Progenitor cell of endocrine pancreas (in vitro differentiated cells): ENCODE data around the gene TIMMDC1. TPM values are rescaled to one million over a fixed set of nuclear protein-coding genes. Genes with fewer than 3 reads are reported as not detected.

Experiments
- DNase-seq: peaks from one replicate; pipeline ENCODE4 v3.0.0; 2021; ENCODE audit warnings: low spot score; ENCODE audit not compliant: unreplicated experiment
- H3K27ac Mint-ChIP-seq: 2 replicates; pipeline ENCODE4 v1.8.0; 2021; ENCODE audit warnings: mild to moderate bottlenecking, moderate library complexity, mixed read lengths
- H3K27me3 Mint-ChIP-seq: 2 replicates; pipeline ENCODE4 v1.8.0; 2021; ENCODE audit warnings: mixed read lengths
- H3K36me3 Mint-ChIP-seq: 2 replicates; pipeline ENCODE4 v1.8.0; 2022; ENCODE audit warnings: mixed read lengths; ENCODE audit not compliant: insufficient read depth
- H3K4me1 Mint-ChIP-seq: 2 replicates; pipeline ENCODE4 v1.8.0; 2021; ENCODE audit warnings: low read depth, mixed read lengths
- H3K4me3 Mint-ChIP-seq: 2 replicates; pipeline ENCODE4 v1.8.0; 2021; ENCODE audit warnings: low read depth, mild to moderate bottlenecking, moderate library complexity, mixed read lengths
- H3K9me3 Mint-ChIP-seq: 2 replicates; pipeline ENCODE4 v1.8.0; 2021; ENCODE audit warnings: low read depth, mixed read lengths
- total RNA-seq: library from RNA; stranded (reverse); gene quantifications from 2 replicates; pipeline ENCODE4 v1.2.1, GENCODE V29; 2021
- TF ChIP-seq, protein P1 (sequence below): fragments of 200-600 bp; sonication (generic); IDR thresholded peaks from one replicate; pipeline ENCODE4 v1.5.0; 2021; ENCODE audit warnings: antibody characterized with exemption, mild to moderate bottlenecking; ENCODE audit not compliant: unreplicated experiment

The TIMMDC1 gene
- total RNA-seq, 1 donor from 2014 or later, result 91.1 TPM

DNA sequence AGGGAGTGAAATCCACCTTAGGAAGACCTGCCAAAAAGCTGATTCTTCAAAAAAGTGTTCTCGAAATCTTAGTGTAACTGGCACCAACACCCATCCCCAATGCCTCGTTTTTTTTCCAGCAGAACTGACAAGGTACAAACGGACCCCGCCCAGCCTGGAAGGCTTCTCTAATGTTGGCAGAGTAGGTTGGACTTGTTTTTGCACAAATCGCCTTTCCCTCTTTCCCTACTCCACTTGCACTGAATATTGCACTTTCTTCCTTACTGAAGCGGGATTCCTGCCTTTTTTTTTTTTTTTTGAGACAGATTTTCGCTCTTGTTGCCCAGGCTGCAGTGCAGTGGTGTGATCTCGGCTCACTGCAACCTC, 544 bp upstream of the TIMMDC1 start:
- H3K4me3 Mint-ChIP-seq, result peak overlapping the region; percentile 100
- H3K36me3 Mint-ChIP-seq, result no peaks in the 10 kb centered on the region
- DNase-seq, result no peak
- H3K4me1 Mint-ChIP-seq, result peaks cover 14% of the 10 kb centered on the region
- H3K27ac Mint-ChIP-seq, result peak overlapping the region; percentile 99
- no peaks in the 10 kb centered on the region for H3K9me3 Mint-ChIP-seq
- TF ChIP-seq, protein P1, sequence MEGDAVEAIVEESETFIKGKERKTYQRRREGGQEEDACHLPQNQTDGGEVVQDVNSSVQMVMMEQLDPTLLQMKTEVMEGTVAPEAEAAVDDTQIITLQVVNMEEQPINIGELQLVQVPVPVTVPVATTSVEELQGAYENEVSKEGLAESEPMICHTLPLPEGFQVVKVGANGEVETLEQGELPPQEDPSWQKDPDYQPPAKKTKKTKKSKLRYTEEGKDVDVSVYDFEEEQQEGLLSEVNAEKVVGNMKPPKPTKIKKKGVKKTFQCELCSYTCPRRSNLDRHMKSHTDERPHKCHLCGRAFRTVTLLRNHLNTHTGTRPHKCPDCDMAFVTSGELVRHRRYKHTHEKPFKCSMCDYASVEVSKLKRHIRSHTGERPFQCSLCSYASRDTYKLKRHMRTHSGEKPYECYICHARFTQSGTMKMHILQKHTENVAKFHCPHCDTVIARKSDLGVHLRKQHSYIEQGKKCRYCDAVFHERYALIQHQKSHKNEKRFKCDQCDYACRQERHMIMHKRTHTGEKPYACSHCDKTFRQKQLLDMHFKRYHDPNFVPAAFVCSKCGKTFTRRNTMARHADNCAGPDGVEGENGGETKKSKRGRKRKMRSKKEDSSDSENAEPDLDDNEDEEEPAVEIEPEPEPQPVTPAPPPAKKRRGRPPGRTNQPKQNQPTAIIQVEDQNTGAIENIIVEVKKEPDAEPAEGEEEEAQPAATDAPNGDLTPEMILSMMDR, result no peak
- H3K27me3 Mint-ChIP-seq, result no peaks in the 10 kb centered on the region

- TF ChIP-seq, protein P1, result no peak
- Mint-ChIP-seq H3K36me3 (peaks cover 3% of the 10 kb centered on the region), H3K4me3 (peak overlapping the region; percentile 100), H3K4me1 (peaks cover 14% of the 10 kb centered on the region), H3K9me3 (no peaks in the 10 kb centered on the region), H3K27ac (peak overlapping the region; percentile 24), H3K27me3 (no peaks in the 10 kb centered on the region)
- no peak for DNase-seq
These were observed 1.9 kb downstream of the TIMMDC1 start for GRCh38 chr3:119500265-119500664.

GRCh38 chr3:119500901-119501300, 2.6 kb downstream of the TIMMDC1 start:
- TF ChIP-seq, protein P1, result no peak
- H3K27ac Mint-ChIP-seq, result peak overlapping the region; percentile 12
- peaks cover 14% of the 10 kb centered on the region for H3K4me1 Mint-ChIP-seq
- peaks cover 3% of the 10 kb centered on the region for H3K36me3 Mint-ChIP-seq
- DNase-seq, result no peak
- H3K27me3 Mint-ChIP-seq, result no peaks in the 10 kb centered on the region
- H3K9me3 Mint-ChIP-seq, result no peaks in the 10 kb centered on the region
- no peak overlapping the region for H3K4me3 Mint-ChIP-seq

GRCh38 chr3:119506631-119507030, 8.3 kb downstream of the TIMMDC1 start:
- Mint-ChIP-seq H3K27ac (no peak overlapping the region), H3K27me3 (no peaks in the 10 kb centered on the region), H3K4me1 (no peaks in the 10 kb centered on the region), H3K36me3 (peaks cover 17% of the 10 kb centered on the region), H3K4me3 (no peak overlapping the region), H3K9me3 (no peaks in the 10 kb centered on the region)
- TF ChIP-seq, protein P1, result no peak
- DNase-seq, result no peak

DNA sequence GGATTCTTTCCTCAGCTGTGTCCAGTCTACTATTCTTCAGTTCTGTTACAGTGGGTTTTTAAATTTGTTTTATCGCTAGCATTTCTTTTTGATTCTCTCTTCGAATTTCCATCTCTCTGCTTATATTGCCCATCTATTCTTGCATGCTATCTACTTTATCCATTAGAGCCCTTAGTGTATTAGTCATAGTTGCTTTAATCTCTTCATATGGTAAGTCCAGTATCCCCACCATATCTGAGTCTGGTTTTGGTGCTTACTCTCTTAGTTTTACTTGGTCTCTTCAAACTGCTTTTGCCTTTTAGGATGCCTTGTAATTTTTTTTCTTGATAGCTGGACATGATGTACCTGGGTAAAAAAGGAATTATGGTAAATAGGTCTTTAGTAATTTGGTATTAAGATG, 9.1 kb downstream of the TIMMDC1 start:
- H3K4me1 Mint-ChIP-seq, result no peaks in the 10 kb centered on the region
- H3K4me3 Mint-ChIP-seq, result no peak overlapping the region
- H3K9me3 Mint-ChIP-seq, result no peaks in the 10 kb centered on the region
- TF ChIP-seq, protein P1, result no peak
- H3K27ac Mint-ChIP-seq, result no peak overlapping the region
- DNase-seq, result no peak
- H3K36me3 Mint-ChIP-seq, result peaks cover 17% of the 10 kb centered on the region
- H3K27me3 Mint-ChIP-seq, result no peaks in the 10 kb centered on the region
